ENCODE data around the gene TMEM217.

TMEM217 gene

GRCh38 chr6:37202788-37203491 is 55.0 kb downstream of the TMEM217 start (continued):
- TF ChIP-seq ATF2 (tag by site-specific recombination; IDR thresholded peaks at IDR 0.05; ENCODE audit: low read depth) (no peak), IKZF3 (tag by site-specific recombination; IDR thresholded peaks at IDR 0.05) (no peak), ZNF747 (tag by site-specific recombination; IDR thresholded peaks at IDR 0.05) (no peak), ZNF335 (tag by site-specific recombination; conservative IDR thresholded peaks at IDR 0.05) (peak; percentile 54), ZBTB17 (tag by site-specific recombination; IDR thresholded peaks at IDR 0.05) (no peak), ZFP3 (tag by site-specific recombination; IDR thresholded peaks at IDR 0.05; ENCODE audit: low read depth) (no peak), ZFHX2 (tag by site-specific recombination; conservative IDR thresholded peaks at IDR 0.05) (no peak), ZSCAN5A (tag by site-specific recombination; IDR thresholded peaks at IDR 0.05) (no peak), ZNF658 (tag by site-specific recombination; IDR thresholded peaks at IDR 0.05) (no peak), ZNF704 (tag by site-specific recombination; IDR thresholded peaks at IDR 0.05) (no peak), ZNF626 (tag by site-specific recombination; IDR thresholded peaks at IDR 0.05) (no peak), SETDB1 (IDR thresholded peaks at IDR 0.05; ENCODE audit: insufficient read length, low read length) (no peak), ZNF639 (tag by site-specific recombination; IDR thresholded peaks at IDR 0.05) (no peak), ZBTB10 (tag by site-specific recombination; IDR thresholded peaks at IDR 0.05) (no peak), ZNF530 (tag by site-specific recombination; IDR thresholded peaks at IDR 0.05; ENCODE audit: low read depth) (no peak), ZNF555 (tag by site-specific recombination; conservative IDR thresholded peaks at IDR 0.05) (no peak), ZNF394 (tag by site-specific recombination; IDR thresholded peaks at IDR 0.05; ENCODE audit: borderline replicate concordance) (no peak), ZNF629 (tag by site-specific recombination; IDR thresholded peaks at IDR 0.05) (0 out of 2 replicates have a peak, but pooled peaks have one; percentile 17), ZNF18 (tag by site-specific recombination; IDR thresholded peaks at IDR 0.05) (no peak), ZNF112 (tag by site-specific recombination; IDR thresholded peaks at IDR 0.05) (no peak), ZBTB7A (tag by site-specific recombination; IDR thresholded peaks at IDR 0.05; ENCODE audit: low read depth) (no peak), ZNF692 (tag by site-specific recombination; IDR thresholded peaks at IDR 0.05) (peak; percentile 57; the same call in 1 of the 2 replicates), ZNF184 (tag by site-specific recombination; IDR thresholded peaks at IDR 0.05) (no peak), OVOL3 (tag by site-specific recombination; IDR thresholded peaks at IDR 0.05) (peak; percentile 29; the same call in 1 of the 2 replicates), ZFP41 (tag by site-specific recombination; IDR thresholded peaks at IDR 0.05; ENCODE audit: borderline replicate concordance) (no peak), ZNF624 (tag by site-specific recombination; IDR thresholded peaks at IDR 0.05) (no peak), ZNF792 (tag by site-specific recombination; IDR thresholded peaks at IDR 0.05) (no peak), ZNF169 (tag by site-specific recombination; IDR thresholded peaks at IDR 0.05) (no peak), ZBTB48 (tag by site-specific recombination; IDR thresholded peaks at IDR 0.05) (no peak)
